HepG2 (cell line): ENCODE results near the gene FAT1. TPM values are rescaled to one million over a fixed set of nuclear protein-coding genes. Genes with fewer than 3 reads are reported as not detected.

Experiments
- AGO1 ChIP-seq: fragments of 200-400 bp; formaldehyde crosslinking; IDR thresholded peaks from 2 replicates; pipeline ENCODE4 v1.6.1; 2017; ENCODE audit warnings: mild to moderate bottlenecking, low read depth, low read length, moderate library complexity; ENCODE audit not compliant: poor library complexity, severe bottlenecking
- AKNA ChIP-seq: sonication (generic); formaldehyde crosslinking; IDR thresholded peaks from 2 replicates; pipeline ENCODE4 v1.4.0; 2020; ENCODE audit warnings: missing genetic modification reagents, borderline replicate concordance
- KLF11 ChIP-seq: IDR thresholded peaks from 2 replicates; pipeline ENCODE4 v1.6.1; 2016; ENCODE audit warnings: missing compliant biosample characterization
- MATR3 ChIP-seq: sonication (generic); formaldehyde crosslinking; IDR thresholded peaks from 2 replicates; pipeline ENCODE4 v1.4.0; 2020; ENCODE audit warnings: missing genetic modification reagents
- MLX ChIP-seq: IDR thresholded peaks from 2 replicates; pipeline ENCODE4 v1.6.1; 2016
- MTF1 ChIP-seq: sonication (generic); formaldehyde crosslinking; IDR thresholded peaks from 2 replicates; pipeline ENCODE4 v1.5.0; 2020; ENCODE audit warnings: missing genetic modification reagents
- NFYB ChIP-seq: sonication (generic); formaldehyde crosslinking; IDR thresholded peaks from 2 replicates; pipeline ENCODE4 v1.4.0; 2020; ENCODE audit warnings: missing genetic modification reagents
- PAF1 ChIP-seq: IDR thresholded peaks from 2 replicates; pipeline ENCODE4 v1.6.1; 2016; ENCODE audit warnings: missing genetic modification reagents, missing compliant biosample characterization
- TARDBP ChIP-seq: sonication (generic); formaldehyde crosslinking; IDR thresholded peaks from 2 replicates; pipeline ENCODE4 v1.8.0; 2022; ENCODE audit warnings: mild to moderate bottlenecking, missing genetic modification reagents
- TEAD2 ChIP-seq: sonication (generic); formaldehyde crosslinking; IDR thresholded peaks from 2 replicates; pipeline ENCODE4 v1.9.0; 2021; ENCODE audit warnings: missing genetic modification reagents
- U2AF1 ChIP-seq: fragments of 200-400 bp; formaldehyde crosslinking; optimal IDR thresholded peaks from 2 replicates; pipeline ENCODE3; 2017; ENCODE audit warnings: mild to moderate bottlenecking, low read depth, low read length
- ZC3H13 ChIP-seq: sonication (generic); formaldehyde crosslinking; IDR thresholded peaks from 2 replicates; pipeline ENCODE4 v1.8.1; 2023; ENCODE audit warnings: mild to moderate bottlenecking, missing genetic modification reagents, moderate library complexity
- ZFP41 ChIP-seq: sonication (generic); formaldehyde crosslinking; IDR thresholded peaks from 2 replicates; pipeline ENCODE4 v1.4.0; 2020; ENCODE audit warnings: mild to moderate bottlenecking, missing genetic modification reagents, borderline replicate concordance
- ZNF30 ChIP-seq: sonication (generic); formaldehyde crosslinking; IDR thresholded peaks from 2 replicates; pipeline ENCODE4 v1.5.0; 2020; ENCODE audit warnings: mild to moderate bottlenecking, missing genetic modification reagents
- ZSCAN25 ChIP-seq: sonication (generic); formaldehyde crosslinking; IDR thresholded peaks from 2 replicates; pipeline ENCODE4 v1.8.0; 2022; ENCODE audit warnings: mild to moderate bottlenecking, missing genetic modification reagents
- polyA plus RNA-seq, 8 experiments: library from polyadenylated mRNA; depleted of rRNA in 3 of 8; stranded (reverse) in 7 of 8; unstranded in 1 of 8; fragments of >200 nt; fragmentation: Illumina TruSeq in 4 of 8; extraction: Trizol in 4 of 8; gene quantifications; 2 replicates each; pipeline versions ENCODE4 v1.2.1 to v1.2.3, GENCODE V29; 2011 to 2016; ENCODE audit warnings: low read depth in 4 of 8, missing spikeins in 1 of 8, mixed read lengths in 1 of 8; ENCODE audit not compliant: insufficient read depth in 1 of 8
- total RNA-seq, 5 experiments: library from RNA; depleted of rRNA; stranded (reverse); fragments of >200 nt; fragmentation: Illumina TruSeq; extraction: Trizol; gene quantifications; 2 replicates each; pipeline ENCODE4 v1.2.3, GENCODE V29; 2016; ENCODE audit warnings: low read depth in 1 of 5

Gene FAT1
- total and polyA plus RNA-seq, 2 of the 13 experiments (the other 11 are each of a cell fraction or from before 2014, with no cell fraction given) = 185 to 216 TPM

- no peak for TF ChIP-seq AKNA (CRISPR knock-in tag)
- TF ChIP-seq MATR3 = no peak
- TF ChIP-seq KLF11 (CRISPR knock-in tag) = no peak
- TF ChIP-seq MTF1 (CRISPR knock-in tag) = no peak
- no peak for TF ChIP-seq U2AF1
- no peak for TF ChIP-seq AGO1
- TF ChIP-seq PAF1 (CRISPR knock-in tag) = no peak
- TF ChIP-seq TARDBP (CRISPR knock-in tag) = no peak
- no peak for TF ChIP-seq MLX
- no peak for TF ChIP-seq TEAD2 (CRISPR knock-in tag)
- no peak for TF ChIP-seq ZNF30
- TF ChIP-seq ZC3H13 (CRISPR knock-in tag) = no peak
- TF ChIP-seq ZFP41 (CRISPR knock-in tag) = no peak
- no peak for TF ChIP-seq NFYB (CRISPR knock-in tag)
- no peak for TF ChIP-seq ZSCAN25 (CRISPR knock-in tag)
Observed at GRCh38 chr4:186685767-186686183, 37.9 kb downstream of the FAT1 start (continued).
